HG02642 (cell line): Measurements from ENCODE around the gene KCNAB1.
"Not testable (repeated sequence)": the region's sequence is repeated elsewhere in the genome, so short reads cannot be mapped to it uniquely, and the experiment has no call there.

Experiments
- ATAC-seq: cut with Tn5 transposase; IDR thresholded peaks from one replicate; pipeline ENCODE4 v1.9.1; 2021; ENCODE audit warnings: mild to moderate bottlenecking; ENCODE audit not compliant: unreplicated experiment, poor library complexity

Gene KCNAB1

DNA sequence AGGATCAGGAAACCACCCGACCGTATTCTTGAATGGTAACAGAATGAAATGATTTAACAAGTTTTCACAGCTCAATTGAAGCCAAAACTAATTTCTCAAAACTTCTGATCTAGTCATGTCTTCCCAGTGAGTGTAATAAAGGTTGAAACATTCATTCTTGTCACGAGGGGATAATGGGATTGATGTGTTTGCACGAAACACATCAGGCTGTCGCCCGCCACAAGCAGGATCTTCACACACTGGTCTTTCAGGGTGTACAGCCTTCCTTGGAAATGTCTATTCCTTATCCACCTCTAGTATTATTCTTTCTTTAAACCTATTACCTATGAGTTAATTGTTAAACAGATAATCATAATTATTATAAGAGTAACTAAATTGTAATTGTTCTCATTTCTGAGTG is 94.3 kb downstream of the KCNAB1 start:
- ATAC-seq = no peak

DNA sequence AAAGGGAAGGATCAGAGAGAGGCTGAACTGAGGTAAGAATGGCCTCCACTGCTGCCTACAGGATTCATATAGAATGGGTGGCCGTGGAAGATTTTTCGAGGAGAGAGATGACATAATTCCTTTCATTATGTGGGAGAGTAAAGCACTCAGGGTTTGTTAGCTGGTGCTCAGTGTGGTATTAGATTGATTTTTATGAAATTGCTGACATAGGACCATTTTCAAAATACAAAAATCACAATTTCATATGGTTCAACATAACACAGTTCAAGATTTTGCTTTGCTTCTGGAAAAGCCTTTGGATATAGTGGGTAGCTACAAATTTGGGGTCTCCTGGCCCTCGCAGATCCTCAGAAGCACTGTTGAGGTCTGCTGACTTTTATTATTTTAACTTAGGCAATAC is 95.4 kb downstream of the KCNAB1 start:
- no peak for ATAC-seq

GRCh38 chr3:156216216-156216615 is 95.8 kb downstream of the KCNAB1 start:
- no peak for ATAC-seq

DNA sequence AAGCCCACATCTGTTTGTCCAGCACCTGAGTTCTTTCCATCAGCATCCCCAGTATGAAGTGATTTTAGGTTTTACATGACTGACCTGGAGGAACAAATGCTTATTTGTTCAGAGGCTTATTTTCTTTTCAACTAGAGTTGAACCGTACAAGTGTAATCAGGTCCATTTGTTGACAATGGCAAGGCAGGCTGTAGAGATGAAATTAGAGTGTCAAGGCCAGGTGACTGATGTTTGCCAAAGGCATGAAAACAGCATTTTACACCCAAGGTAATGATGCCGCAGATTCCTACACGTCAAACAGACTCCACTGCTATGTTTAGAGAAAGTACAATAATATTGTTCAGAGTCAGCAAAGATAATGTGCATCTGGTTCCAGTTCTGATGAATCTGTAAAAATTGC is 96.5 kb downstream of the KCNAB1 start:
- no peak for ATAC-seq

DNA sequence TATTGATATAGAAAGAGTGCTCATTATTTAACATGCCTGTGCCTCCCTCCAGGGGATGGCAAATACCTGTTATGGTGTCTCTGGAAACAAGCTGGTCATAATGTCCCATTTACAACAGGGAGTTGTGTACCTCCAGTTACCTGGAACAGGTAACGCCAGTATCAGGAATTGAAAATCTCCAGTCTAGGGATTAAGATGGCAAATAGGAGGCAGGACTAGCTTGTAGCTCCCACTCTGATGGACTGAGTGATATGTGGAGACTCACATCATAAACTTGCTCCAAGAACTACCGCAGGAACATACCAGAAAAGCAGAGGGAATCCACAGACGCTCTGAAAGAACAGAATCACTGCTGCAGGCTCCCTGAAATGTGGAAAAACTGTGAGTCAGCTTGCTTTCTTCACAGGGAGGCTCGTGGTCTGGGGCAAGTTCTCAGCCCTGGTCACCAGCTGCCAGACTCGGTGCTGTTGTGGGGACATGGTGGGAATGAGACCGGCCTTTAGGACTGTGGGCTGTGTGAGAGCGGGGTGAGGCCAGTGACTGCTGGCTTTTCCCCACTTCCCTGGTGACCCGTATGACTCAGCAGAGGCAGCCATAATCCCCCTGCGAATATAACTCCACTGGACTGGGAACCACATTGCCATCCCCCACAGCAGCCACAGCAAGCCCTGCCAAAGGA is 97.4 kb downstream of the KCNAB1 start:
- no peak for ATAC-seq

- no peak for ATAC-seq
Observed at GRCh38 chr3:156218353-156218744, 98.0 kb downstream of the KCNAB1 start.

- not testable (repeated sequence) for ATAC-seq
Observed at GRCh38 chr3:156222381-156222780, 102.0 kb downstream of the KCNAB1 start.

GRCh38 chr3:156224046-156224445 is 103.7 kb downstream of the KCNAB1 start:
- not testable (repeated sequence) for ATAC-seq

- ATAC-seq = no peak
Observed at GRCh38 chr3:156226676-156227420, 106.5 kb downstream of the KCNAB1 start.

- no peak for ATAC-seq
Observed at GRCh38 chr3:156227704-156228103, 107.3 kb downstream of the KCNAB1 start.

DNA sequence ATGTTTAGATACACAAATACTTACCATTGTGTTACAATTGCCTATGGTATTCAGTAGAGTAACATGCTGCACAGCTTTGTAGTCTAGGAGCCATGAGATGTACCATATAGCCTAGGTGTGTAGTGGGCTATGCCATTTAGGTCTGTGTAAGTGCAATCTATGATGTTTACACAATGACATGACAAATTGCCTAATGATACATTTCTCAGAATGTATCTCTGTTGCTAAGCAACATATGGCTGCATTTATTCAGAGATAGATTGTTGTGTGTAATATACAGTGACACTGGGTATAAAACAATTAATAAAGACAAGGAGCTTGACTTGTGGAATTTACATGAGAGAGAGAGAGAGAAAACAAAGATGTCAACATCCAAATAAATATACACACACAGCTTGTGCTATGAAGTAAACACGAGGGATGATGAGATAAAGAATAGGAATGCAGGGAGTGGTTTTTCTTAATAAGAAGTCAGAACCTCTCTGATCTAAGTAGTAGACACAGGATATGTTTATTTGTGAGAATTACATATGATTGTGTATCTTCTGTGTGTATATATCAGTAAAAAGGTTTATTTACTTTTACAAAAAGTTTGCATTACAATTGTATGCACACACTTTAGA is 110.0 kb downstream of the KCNAB1 start:
- no peak for ATAC-seq

GRCh38 chr3:156231221-156231620 is 110.8 kb downstream of the KCNAB1 start:
- not testable (repeated sequence) for ATAC-seq

GRCh38 chr3:156233876-156234275 is 113.5 kb downstream of the KCNAB1 start:
- ATAC-seq = no peak

- no peak for ATAC-seq
Observed at GRCh38 chr3:156236556-156237260, 116.3 kb downstream of the KCNAB1 start.

- no peak for ATAC-seq
Observed at GRCh38 chr3:156240642-156241041, 120.3 kb downstream of the KCNAB1 start.

DNA sequence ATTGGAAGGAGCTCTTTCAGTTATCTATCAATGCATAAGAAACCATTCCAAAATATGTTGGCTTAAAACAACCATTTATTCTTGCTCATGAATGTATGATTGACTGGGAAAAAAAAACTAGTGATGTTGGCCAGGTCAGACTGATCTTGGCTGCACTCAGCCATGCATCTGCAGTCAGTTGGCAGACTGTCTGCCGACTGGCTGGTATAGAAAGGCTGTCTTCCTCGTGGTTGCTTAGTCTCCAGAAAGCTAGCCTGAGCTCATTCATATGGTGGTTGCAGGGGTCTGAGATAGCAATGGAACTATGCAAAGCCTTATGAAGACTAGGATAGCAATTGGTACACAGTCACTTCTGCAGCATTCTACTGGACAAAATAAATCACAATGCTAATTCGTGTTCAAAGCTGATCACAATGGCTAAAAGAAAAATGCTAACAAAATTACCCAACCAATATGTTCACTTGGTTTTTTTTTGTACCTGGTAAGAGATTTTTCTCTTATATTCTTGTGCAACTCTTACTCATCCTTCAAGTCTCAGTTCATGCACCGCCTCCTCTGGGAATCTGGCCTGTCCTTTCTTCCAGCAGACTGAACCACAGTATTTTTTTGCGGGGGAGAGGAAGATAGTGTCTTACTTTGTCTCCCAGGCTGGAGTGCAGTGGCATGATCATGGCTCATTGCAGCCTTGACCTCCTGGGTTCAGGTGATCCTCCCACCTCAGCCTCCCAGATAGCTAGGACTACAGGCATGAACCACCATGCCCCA is 126.8 kb downstream of the KCNAB1 start:
- no peak for ATAC-seq

- ATAC-seq = no peak
Observed at GRCh38 chr3:156250550-156250949, 130.2 kb downstream of the KCNAB1 start.

- no peak for ATAC-seq
Observed at GRCh38 chr3:156251424-156251823, 131.0 kb downstream of the KCNAB1 start.

DNA sequence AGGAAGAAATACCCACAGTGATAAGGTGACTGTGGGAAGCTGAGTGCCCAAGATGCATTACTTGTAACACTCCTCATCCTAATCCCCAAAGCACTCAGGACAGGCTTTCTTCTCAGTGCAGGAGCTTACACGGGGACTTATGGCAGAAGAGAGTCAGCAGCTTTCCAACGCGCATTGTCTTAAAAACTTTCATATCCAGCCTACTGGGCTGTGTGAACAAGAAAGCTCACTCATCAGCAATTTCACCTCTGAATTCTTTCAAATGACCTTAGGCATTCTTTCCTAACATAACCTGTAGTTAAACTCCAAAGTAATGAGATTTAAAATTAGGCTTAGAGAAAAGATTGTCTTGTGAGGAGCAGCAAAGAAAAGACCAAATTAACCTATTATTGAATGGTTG is 132.3 kb downstream of the KCNAB1 start:
- ATAC-seq = no peak

DNA sequence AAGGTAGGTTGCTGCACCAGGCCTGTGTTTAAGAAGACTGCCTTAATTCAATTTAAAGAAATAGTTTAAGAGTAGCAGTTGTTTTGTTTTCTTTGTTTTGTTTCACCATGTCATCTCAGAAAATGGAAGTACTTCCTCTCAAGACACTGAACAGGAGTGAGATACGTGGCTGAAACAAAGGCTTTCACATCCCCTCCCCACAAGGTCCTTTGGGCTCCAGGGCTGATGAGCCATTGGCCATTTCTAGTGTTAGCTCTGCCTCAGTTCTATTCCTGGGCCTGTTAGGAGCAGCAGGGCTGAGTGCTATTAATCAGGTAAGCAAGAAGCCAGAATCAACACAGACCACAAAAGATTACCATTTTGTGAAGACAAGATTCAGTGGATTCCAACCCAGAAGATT is 132.8 kb downstream of the KCNAB1 start:
- peak; percentile 61 for ATAC-seq
